Medulla oblongata (tissue), 1 donor: ENCODE data around the gene CCS.
A peak's percentile ranks its signal among the peaks of the same experiment; 100 is the strongest.
"Not testable (repeated sequence)": the region's sequence is repeated elsewhere in the genome, so short reads cannot be mapped to it uniquely, and the experiment has no call there.

Experiments used
- DNase-seq: peaks from one replicate; pipeline ENCODE4 v3.0.0-alpha.2; 2015; ENCODE audit errors: extremely low spot score

CCS gene

DNA sequence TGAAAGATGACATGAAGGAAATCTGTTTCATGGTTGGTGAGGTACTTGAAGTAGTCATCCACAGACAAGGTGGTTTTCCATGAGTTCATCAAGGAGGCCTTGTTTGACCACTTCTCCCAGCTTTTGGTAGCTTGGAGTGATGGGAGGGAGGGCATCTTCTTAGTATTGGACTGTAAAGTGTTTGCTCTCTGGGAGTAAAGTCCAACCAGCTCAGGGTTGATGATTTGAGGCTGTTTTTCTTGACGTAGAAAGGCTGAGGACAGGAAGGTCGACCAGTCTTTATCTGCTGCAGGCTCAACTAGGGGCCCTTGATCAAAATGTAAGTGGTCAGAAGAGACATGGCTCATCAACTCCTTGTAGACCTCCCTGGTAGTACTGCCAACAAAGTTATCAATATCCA, 1.8 kb upstream of the CCS start:
- no peak for DNase-seq

DNA sequence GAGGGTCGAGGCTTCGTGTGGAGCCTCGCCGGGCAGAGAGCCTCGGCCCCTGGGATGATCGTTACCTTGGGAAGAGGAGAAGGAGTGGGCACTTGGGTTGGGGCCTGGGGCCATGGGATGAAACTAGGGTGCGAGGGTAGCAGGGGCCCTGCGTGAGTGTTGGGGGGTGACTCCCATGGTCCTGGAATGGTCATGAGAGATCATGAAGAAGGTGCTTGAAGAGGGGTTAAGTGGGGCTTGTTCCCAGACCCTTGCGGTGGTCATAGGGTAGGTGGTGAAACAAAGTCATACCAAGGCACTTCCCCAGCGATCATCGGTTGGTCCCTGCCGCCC, 284 bp downstream of the CCS start:
- no peak for DNase-seq

DNA sequence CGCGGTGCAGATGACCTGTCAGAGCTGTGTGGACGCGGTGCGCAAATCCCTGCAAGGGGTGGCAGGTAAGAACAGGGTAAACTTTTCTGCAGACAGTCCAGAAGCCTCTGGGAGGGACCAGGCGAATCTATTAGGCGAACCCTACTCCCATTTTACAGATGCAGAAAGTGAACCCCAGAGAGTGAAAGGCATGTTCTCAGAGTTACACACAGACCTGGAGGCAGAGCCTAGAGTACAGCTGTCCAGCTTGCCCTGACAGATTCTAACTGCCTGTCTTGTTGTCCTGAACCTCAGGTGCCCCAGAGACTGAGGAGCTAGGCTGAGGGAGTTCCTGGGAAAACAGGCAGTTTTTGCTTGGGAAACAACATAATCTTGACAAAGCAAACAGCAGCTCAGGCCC, 665 bp downstream of the CCS start:
- no peak for DNase-seq

DNA sequence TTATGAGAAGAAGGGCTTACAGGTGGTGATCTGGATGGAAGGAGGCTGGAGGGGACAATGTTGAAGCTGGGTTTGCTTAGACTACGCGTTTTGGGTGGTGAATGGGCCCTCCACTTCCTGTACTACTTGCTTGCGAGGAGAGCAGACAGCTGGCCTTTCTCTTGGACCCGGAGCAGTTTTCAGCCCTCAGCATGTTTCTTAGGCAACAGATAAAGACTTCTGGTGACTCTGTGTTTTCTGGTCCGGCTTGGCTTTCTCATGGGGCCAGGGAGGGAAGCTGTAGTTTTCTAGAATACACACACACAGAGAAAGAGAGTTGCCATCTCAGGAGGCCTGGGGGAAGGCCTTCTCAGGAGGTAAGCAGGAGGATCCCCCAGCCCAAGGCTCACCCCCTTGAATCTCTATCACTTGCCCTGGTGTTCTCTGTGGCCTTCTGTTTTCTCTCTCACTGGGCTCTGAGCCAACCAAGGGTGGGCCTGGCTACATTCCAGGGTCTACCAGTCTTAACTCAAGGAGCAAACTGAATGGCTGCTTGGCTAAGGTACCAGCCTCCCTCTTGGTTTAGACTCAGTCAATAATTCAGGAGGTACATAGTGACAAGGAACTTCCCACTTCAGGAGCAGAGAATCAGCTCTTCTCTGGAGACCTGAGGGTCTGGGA, 2.4 kb downstream of the CCS start:
- DNase-seq: peak; percentile 65

DNA sequence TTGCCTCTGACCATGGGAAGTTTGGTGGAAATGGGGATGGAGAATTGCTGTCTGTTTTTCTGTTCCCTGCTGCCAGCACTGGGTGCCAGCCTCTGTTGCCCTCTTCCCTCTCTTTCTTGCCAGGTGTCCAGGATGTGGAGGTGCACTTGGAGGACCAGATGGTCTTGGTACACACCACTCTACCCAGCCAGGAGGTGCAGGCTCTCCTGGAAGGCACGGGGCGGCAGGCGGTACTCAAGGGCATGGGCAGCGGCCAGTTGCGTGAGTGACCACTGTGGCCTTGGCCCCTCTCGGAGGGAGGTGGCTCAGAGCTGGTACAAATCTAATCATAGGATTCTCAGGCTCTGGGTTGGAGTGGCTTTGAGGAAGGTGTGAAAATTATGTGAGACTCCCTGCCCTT, 6.0 kb downstream of the CCS start:
- DNase-seq: no peak

DNA sequence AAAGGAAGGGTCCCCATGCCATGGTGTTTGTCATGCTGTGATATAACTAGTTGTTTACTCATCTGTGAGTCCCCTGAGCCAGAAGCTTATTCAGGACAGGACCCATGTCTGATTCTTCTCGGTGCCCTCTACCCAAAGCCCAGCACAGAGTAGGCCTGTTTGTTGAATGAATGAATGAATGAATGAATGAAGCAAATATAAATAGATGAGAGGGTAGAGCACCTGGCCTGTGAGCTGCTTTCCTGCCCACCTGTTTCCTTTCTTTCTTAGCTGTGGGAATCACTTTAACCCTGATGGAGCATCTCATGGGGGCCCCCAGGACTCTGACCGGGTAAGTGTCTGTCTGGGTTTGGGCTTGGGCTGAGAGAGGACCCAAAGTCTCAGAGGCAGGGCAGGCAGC, 7.2 kb downstream of the CCS start:
- no peak for DNase-seq

DNA sequence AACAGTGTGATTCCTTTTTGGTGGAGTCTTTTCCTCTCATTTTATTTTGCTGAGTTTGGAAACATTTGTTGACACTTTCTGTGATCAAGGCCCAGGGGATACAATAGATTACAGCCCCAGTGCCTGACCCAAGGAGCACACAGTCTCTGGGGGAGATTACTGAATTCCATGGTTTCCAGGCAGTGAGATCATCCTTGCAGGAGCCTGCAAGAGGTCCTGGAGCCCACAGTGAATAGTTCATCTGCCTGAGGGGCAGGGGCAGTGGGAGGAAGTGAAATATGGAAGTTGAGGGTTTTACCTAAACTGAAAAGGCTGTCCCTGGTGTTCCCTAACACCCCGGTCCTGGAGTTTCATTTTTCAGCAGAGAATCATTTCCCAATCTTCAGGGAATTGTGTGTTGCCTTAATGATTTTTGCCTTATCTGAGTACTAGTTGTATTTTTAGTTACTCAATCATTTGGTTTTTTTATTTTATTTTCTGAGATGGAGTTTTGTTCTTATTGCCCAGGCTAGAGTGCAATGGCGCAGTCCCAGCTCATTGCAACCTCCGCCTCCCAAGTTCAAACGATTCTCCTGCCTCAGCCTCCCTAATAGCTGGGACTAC, 7.7 kb downstream of the CCS start:
- no peak for DNase-seq

DNA sequence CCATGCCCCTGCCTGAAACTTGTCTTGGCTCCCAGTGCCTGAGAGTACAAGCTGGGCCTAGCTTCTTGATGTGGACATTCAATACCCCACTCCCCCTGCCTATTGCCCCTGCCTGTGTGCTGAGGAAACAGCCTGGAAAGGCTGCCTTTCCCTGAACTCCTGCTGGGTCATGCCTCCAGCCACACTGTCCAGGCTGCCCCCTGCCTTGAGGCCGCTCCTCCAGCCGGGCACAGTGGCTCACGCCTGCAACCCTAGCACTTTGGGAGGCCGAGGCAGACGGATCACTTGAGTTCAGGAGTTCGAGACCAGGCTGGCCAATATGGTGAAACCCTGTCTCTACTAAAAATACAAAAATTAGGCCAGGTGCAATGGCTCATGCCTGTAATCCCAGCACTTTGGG, 10.1 kb downstream of the CCS start:
- no peak for DNase-seq

DNA sequence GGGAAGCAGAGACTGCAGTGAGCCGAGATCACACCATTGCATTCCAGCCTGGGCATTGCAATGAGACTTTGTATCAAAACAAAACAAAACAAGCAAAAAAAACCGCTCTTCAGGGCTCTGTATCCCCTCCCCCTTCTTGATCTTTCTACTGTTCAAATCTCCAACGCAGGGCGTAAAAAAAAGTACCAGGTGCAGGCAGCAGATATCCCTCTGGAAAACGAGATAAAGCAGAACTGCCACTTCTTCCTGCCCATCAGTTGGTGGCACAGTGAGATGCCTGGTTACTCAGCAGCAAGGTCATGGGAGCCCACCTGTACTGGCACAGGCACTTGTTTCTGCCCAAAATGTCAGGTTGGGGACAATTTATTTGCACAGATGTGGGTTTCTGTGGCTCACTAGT, 11.2 kb downstream of the CCS start:
- no peak for DNase-seq

DNA sequence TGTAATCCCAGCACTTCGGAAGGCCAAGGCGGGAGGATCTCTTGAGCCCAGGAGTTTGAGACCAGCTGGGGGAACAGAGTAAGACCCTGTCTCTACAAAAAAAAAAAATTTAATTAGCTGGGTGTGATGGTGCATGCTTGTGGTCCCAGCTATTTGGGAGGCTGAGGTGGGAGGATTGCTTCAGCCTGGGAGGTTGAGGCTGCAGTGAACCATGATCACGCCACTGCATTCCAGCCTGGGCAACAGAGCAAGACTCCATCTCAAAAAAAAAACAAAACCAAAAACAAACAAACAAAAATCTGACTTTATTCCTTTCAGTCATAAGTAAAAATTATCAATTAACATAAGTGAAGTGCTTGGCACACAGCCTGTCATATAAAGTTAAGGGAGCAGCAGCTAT, 13.6 kb downstream of the CCS start:
- DNase-seq: not testable (repeated sequence)

DNA sequence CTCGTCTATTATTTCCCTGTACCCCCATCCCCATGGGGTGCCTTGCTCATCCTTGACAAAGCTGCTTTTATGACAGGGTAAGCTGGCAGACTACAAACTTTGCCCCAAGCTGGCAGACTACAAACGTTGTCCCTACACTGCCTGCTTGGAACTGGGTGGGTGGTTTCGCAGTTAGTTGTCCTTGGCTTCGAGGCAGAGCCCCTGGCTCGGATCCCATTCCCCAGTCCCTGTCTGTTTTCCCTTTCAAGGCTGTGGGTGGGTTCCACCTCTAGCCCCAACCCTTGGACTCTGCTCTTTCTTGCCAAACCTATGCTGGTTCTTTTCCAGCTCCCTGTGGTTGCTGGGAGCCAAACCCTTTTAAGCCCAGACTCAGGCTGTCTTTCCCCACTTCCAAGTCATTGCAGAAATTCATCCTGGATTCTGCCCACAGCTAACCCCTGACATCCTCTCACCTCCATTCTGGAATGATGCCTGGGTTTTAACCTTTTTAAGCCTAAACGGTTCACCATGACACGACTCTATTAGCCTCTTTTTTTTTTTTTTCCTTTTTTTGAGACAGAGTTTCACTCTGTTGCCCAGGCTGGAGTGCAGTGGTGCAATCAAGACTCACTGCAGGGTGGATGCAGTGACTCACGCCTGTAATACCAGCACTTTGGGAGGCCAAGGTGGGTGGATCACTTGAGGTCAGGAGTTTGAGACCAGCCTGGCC, 14.3 kb downstream of the CCS start:
- DNase-seq: peak; percentile 87

DNA sequence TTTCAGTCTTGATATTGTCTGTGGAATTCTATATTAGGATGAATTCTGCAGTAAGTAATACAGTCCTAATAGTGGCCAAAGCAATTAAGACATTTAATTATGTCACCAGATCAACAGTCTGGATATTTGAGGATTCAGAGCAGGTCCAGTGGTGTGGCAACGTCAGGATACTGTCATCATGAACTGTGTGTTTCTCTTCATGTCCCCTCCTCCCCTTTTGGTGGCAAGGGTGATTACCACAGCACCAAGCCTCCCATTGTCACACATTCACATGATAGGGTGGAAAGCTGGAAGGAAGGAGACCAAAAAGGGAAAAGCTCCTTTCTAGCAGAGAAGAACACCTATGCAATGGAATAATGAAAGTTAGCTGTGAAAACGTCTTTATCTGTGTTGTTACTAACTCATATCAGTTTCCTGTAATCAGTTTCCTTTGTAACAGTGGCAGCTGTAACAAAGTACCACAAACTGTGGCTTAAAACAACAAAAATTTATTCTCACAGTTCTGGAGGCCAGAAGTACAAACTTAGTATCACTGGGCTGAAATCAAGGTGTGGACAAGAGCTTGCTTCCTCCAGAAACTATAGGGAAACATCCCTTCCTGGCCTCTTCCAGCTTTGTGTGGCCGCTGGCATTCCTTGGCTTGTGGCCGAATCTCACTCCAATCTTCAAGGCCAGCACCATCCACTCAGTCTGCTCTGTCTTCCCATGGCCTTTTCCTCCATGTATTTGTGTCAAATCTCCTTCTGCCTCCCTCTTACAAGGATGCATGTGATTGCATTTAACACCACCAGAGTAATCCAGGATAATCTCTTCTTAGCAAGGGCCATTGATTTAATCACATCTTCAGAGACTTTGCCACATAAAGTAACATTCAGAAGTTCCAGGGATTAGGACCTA, 17.0 kb downstream of the CCS start:
- DNase-seq: no peak

DNA sequence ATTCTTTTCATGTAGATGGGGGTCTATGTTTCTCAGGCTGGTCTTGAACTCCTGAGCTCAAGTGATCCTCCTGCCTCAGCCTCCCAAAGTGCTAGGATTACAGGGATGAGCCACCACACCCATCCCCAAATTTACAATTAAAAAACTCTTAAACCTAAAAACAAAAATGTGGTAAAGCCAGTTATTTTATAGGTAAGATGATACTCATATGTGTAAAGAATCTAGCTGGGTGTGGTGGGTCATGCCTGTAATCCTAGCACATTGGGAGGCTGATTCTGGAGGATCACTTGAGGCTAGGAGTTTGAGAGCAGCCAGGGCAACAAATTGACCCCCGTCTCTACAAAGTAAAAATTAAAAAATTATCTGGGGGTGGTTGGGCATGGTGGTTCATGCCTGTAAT, 19.5 kb downstream of the CCS start:
- no peak for DNase-seq

DNA sequence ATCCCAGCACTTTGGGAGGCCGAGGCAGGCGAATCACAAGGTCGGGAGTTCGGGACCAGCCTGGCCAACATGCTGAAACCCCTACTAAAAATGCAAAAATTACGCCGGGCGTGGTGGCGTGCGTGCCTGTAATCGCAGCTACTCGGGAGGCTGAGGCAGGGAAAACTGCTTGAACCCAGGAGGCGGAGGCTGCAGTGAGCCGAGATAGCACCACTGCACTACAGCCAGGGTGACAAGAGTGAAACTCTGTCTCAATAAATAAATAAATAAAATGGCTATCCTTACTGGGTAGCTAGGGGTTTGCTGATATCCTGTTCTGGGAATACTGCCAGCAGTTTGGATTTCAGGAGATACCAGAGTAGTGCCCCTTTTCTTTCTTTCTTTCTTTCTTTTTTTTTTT, 21.1 kb downstream of the CCS start:
- DNase-seq: no peak

DNA sequence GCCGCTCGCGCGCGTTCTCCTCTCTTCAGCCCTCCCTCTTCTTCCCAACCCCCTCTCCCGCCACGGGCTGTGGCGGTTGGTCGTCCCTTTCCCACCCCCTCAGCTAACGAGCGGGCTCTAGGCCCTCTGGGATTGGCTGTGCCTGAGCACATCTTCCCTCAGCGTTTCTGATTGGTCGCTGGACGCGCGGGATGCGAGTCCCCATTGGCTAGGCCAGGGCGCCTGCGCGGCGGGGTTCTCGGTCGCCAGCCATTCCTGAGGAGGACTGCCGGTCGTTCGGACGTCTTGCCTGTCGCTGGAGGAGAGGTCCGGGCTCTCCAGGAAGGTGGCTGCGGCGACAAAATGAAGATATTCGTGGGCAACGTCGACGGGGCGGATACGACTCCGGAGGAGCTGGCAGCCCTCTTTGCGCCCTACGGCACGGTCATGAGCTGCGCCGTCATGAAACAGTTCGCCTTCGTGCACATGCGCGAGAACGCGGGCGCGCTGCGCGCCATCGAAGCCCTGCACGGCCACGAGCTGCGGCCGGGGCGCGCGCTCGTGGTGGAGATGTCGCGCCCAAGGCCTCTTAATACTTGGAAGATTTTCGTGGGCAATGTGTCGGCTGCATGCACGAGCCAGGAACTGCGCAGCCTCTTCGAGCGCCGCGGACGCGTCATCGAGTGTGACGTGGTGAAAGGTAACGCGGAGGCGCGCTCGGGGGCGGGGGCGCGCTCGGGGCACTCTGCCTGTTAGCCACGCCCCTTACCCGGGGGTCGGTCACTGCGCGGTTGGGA, 23.6 kb downstream of the CCS start, which contains the start of gene RBM14:
Gene RBM14 (plus strand): TSS at position 252 of the 776 bp plus-strand sequence. CDS start 91 bp downstream, at position 343.
- peak; percentile 100 for DNase-seq

DNA sequence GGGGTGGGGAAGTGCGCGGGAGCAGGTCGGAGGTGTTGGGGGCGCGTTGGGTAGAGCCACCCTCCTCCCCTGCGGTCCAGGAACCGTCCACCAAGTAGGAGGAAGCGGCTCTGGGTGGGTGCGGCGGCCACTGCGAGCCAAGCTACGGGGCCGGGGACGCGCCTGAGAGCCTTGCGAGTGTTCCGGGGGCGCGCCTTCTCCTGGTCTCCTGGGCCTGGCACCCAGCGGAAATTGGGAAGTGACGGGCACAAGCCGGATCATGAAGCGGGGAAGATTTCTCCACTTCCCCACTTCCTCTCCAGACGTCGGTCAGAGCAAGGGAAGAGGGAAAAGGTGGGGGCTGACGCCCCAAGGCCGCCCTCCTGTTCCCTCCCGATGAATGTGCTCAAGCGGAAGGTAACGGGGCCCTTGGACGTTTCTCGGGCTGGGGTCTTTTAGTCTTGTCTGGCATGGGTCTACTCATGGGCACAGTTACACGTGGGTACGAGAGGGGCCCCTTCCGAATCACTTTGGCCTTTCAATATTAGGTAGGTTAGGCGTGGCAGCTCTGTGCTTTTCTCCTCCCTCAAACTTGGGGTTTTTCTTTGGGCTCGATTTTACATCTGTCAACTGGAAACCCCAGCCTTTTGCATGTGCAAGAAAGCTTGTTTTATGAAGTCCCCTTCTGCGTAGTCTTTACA, 24.3 kb downstream of the CCS start:
- no peak for DNase-seq

DNA sequence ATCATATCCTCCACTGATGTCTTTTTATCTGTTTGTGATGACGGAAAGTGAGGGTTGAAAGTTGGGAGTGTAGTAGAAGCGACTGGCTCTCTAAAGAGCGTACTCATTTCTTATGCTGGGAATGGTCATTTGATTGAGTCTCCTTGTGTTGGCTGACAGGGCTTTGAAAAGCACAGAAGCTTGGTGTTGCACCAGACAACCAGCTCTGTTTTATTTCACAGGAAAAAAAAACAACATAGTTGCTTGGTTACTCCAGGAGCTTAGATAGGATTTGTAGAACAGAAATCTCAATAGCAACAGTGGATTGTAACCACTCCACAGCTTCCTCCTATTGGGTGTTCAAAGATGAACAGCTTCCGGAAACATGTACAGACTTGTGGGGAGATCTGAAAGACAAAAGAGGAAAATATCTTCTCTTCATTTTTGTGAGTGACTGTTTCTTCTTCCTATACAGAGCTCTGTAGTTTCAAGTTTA, 26.1 kb downstream of the CCS start:
- DNase-seq: peak; percentile 67

DNA sequence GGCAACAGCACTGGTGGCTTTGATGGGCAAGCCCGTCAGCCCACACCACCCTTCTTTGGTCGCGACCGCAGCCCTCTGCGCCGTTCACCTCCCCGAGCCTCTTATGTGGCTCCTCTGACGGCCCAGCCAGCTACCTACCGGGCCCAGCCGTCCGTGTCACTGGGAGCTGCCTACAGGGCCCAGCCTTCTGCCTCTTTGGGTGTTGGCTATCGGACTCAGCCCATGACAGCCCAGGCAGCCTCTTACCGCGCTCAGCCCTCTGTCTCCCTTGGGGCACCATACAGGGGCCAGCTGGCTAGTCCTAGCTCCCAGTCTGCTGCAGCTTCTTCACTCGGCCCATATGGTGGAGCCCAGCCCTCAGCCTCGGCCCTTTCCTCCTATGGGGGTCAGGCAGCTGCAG, 31.5 kb downstream of the CCS start:
- DNase-seq: no peak

DNA sequence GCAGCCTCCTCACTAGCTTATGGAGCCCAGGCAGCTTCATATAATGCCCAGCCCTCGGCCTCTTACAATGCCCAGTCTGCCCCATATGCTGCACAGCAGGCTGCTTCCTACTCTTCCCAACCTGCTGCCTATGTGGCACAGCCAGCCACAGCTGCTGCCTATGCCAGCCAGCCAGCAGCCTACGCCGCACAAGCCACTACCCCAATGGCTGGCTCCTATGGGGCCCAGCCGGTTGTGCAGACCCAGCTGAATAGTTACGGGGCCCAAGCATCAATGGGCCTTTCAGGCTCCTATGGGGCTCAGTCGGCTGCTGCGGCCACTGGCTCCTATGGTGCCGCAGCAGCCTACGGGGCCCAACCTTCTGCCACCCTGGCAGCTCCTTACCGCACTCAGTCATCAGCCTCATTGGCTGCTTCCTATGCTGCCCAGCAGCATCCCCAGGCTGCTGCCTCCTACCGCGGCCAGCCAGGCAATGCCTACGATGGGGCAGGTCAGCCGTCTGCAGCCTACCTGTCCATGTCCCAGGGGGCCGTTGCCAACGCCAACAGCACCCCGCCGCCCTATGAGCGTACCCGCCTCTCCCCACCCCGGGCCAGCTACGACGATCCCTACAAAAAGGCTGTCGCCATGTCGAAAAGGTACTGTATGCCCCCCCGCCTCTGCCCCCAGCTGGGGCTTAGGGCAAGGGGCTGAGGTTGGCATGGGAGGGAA, 32.2 kb downstream of the CCS start:
- DNase-seq: no peak

DNA sequence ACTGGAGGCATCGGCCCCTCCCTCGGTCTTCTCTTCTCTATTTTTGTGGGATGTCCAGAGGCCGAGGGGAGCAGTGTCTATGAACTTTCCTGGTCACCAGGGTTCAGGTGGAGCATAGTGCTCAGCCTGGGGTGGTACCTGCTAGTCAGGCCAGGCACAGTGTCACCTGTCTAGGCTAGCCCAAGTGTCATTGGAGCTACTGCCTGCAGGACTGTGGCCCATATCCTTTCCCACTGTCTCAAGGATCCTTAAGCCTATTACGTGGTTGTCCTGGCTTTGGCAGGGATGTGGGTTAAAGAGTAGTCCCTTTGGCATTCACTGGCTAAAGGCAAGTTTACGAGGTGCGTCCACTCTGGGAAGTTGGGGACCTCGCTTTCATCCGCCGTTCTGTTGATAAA, 32.8 kb downstream of the CCS start:
- no peak for DNase-seq
